ENCODE results near the gene ILDR1.

Gene ILDR1

DNA sequence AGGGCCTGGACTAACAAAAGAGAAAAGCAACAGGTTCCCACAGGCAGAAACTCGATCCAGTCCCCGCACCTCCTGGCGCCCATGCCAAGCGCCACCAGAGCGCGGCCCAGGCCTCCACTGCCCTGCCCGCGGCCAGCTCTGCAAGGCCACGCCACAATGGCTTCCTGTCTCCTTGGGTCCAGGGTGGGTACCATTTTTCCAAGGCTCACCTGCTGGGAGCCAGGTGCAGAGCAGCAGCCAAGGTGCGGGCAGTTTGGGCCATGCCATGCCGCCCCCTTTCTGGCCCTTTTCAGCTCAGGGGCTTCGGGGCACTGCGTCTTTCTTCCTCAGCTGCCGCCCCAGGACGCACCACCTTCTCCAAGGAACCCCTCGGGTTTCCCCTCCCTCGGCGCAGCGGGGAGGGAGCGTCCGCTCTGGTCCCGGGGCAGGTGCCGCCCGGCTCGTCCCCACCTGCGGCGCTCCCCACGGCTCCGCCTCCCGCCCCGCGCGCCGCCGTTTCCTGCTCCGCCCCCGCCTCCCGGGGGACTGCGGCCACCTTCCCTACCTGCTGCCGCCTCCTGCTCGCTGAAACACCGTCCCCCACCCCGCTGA, at the start of gene ILDR1:
ILDR1 (minus strand) TSS at position 437 of the 591 bp plus-strand sequence; CDS start at position 267, 170 bp downstream.
- no peak within 1 kb of the TSS for H3K4me3 ChIP-seq (ENCODE audit: low read depth, low read length)
- no peak for DNase-seq (ENCODE audit: low read depth)
- TF ChIP-seq, protein P1, sequence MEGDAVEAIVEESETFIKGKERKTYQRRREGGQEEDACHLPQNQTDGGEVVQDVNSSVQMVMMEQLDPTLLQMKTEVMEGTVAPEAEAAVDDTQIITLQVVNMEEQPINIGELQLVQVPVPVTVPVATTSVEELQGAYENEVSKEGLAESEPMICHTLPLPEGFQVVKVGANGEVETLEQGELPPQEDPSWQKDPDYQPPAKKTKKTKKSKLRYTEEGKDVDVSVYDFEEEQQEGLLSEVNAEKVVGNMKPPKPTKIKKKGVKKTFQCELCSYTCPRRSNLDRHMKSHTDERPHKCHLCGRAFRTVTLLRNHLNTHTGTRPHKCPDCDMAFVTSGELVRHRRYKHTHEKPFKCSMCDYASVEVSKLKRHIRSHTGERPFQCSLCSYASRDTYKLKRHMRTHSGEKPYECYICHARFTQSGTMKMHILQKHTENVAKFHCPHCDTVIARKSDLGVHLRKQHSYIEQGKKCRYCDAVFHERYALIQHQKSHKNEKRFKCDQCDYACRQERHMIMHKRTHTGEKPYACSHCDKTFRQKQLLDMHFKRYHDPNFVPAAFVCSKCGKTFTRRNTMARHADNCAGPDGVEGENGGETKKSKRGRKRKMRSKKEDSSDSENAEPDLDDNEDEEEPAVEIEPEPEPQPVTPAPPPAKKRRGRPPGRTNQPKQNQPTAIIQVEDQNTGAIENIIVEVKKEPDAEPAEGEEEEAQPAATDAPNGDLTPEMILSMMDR (IDR thresholded peaks at IDR 0.05; ENCODE audit: control insufficient read depth, extremely low read depth, insufficient read depth) = no peak

DNA sequence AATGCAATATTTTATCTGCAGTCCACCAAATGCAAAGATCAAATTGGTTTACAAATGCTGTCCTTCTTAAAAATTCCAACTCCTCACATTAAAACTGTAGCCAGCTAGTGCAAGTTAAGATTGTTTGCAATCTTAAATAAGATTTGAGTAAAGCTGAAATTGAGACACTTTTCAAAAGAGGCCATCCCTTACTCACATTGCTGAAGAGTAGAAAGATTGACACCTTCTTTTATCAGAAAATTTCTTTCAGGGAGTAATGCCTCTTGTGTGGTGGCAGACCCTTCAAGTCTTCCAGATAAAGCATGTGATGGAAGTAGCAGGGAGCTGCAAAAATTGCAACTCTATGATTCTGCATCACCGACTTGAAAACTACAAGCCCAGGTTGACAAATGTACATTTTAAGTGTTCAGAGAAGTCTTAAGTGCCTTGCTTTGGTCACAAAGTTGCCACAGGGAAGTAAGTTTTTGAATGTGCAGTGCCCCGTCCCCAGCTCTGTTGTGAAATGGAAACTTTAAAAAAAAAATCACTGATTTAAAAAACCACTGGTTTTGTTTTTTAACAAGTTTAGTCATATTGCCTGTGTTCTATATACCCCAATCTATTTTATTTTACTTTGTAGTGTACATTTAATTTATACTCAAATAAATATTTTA, 45.7 kb upstream of the ILDR1 start:
- TF ChIP-seq, protein P1 (IDR thresholded peaks at IDR 0.05; ENCODE audit: control insufficient read depth, extremely low read depth, insufficient read depth) = no peak
- DNase-seq (ENCODE audit: low read depth) = no peak

DNA sequence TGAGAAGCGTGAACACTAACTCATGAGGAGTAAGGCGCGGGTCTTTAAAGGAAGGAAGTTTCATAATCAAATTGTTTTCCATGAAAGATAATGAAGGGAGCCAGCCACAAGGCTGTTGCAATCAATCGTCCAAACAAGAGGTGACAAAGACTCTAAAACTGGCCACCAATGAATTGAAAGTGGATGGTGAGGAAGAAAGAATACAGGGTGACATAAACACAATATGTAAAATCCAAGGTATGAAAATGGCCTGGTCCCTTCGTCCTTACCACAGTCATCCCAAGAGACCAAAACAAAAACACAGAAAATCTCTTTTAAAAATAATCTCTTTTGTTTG, 45.1 kb upstream of the ILDR1 start:
- DNase-seq (ENCODE audit: low read depth) = no peak
- TF ChIP-seq, protein P1 (IDR thresholded peaks at IDR 0.05; ENCODE audit: control insufficient read depth, extremely low read depth, insufficient read depth) = no peak
- no peak overlapping the region for H3K4me3 ChIP-seq (ENCODE audit: low read depth, low read length)

More for the DNA sequence above, 45.7 kb upstream of the ILDR1 start:
- H3K4me3 ChIP-seq (ENCODE audit: low read depth, low read length) = no peak overlapping the region

DNA sequence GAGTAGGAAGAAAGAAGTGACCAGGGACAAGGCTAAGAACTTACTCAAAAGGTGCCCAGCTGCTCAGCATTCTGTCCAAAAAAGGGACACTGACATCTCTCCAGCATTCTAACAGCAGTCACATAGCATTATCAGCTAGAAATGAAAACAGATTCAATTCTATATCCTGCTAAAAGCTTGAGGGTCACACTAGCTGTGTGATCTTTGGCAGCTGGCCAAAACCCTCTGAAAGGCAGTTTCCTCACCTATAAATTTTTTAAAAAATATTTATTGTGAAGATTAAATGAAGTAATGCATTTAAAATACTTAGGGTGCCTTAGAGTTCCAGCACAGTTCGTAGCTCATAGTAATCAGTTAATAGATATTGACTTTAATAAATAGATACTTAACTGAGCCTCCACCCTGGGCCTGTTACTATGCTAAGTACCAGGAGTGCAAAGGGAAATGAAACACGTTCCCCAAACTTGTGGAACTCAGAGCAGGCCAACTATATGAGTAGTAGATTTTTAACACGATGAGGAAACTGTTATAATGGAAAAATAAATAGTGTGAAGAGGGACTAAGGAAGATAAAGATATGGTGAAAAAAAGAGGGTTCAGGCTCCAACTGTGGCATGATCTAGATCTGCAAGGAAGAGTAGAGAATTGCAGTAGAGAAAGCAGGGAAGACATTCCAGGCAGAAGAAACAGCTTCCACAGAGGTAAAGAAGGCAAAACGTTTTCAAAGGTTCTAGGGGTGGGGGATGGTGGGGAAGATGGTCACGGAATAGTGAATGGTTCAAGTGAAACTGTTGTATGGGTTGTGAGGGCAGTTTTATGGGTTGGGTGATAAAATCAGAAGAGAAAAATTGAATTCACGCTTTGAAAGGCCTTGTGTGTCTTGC, 44.5 kb upstream of the ILDR1 start:
- TF ChIP-seq, protein P1 (IDR thresholded peaks at IDR 0.05; ENCODE audit: control insufficient read depth, extremely low read depth, insufficient read depth) = no peak
- H3K4me3 ChIP-seq (ENCODE audit: low read depth, low read length) = no peak overlapping the region
- DNase-seq (ENCODE audit: low read depth) = no peak

DNA sequence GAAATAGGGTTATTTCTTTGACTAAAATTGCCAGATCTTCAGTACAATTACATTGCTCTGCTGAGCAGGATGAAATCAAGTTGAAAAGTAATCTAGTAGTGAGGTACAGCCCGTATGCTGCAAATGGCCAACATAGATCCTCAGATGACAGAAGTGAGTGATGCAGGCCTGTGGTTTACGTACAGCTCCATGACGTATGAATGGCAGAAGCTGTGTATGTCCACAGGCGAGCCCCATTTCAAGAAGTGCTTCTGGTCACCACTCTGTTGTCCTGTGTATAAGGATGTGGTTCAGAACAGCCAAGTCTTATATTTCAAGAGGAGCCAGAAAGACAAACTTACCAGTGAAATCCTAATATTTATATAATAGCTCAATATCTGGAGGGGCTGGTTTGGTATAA, 42.3 kb upstream of the ILDR1 start:
- H3K4me3 ChIP-seq (ENCODE audit: low read depth, low read length) = no peak overlapping the region
- DNase-seq (ENCODE audit: low read depth) = no peak
- TF ChIP-seq, protein P1 (IDR thresholded peaks at IDR 0.05; ENCODE audit: control insufficient read depth, extremely low read depth, insufficient read depth) = no peak

DNA sequence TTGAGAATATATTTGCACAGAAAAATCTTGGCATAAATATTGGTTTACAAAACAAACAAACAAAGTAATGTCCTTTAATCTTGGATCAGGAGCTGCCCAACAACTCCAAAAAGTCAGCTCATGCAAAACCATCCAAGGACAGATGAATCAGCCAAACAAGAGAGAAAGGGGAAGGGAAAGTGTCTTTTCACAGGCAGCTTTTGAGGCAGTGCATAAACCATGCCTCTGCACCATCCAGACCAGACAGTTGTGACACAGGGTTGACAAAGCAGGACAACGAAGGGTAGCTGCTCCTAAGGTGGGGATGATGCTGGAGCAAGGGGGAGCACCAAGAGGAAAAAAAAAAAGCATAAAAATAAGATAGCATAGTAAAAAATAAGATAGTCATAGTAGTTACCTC, 41.9 kb upstream of the ILDR1 start:
- TF ChIP-seq, protein P1 (IDR thresholded peaks at IDR 0.05; ENCODE audit: control insufficient read depth, extremely low read depth, insufficient read depth) = no peak
- no peak overlapping the region for H3K4me3 ChIP-seq (ENCODE audit: low read depth, low read length)
- DNase-seq (ENCODE audit: low read depth) = peak; percentile 74

Data from LNCaP clone FGC (cell line).